Neural cell (in vitro differentiated cells): Measurements from ENCODE around the gene RNASE4. TPM values are rescaled to one million over a fixed set of nuclear protein-coding genes. Genes with fewer than 3 reads are reported as not detected.

Experiments used
- H2AFZ ChIP-seq: fragments of 200-600, 300-800 bp; sonication (generic), shearing (Covaris generic); 2 replicates; pipeline ENCODE4 v1.6.0; 2014; ENCODE audit warnings: low read depth, mild to moderate bottlenecking, antibody characterized with exemption, low read length, moderate library complexity
- H3F3A ChIP-seq: fragments of 200-600 bp; shearing (Covaris generic); 2 replicates; pipeline ENCODE4 v1.6.1; 2016; ENCODE audit warnings: mild to moderate bottlenecking, moderate library complexity, mixed read lengths, antibody characterized with exemption, low read length; ENCODE audit not compliant: insufficient read depth, poor library complexity, severe bottlenecking
- H3K27ac ChIP-seq: fragments of 200-600, 300-800 bp; sonication (generic), shearing (Covaris generic); 2 replicates; pipeline ENCODE4 v1.5.1; 2014; ENCODE audit warnings: mild to moderate bottlenecking, low read length, moderate library complexity
- H3K27me3 ChIP-seq: fragments of 300-800, 200-600 bp; sonication (generic), shearing (Covaris generic); 2 replicates; pipeline ENCODE4 v1.6.0; 2014; ENCODE audit warnings: mild to moderate bottlenecking, low read depth, low read length, moderate library complexity; ENCODE audit not compliant: insufficient read depth
- H3K36me3 ChIP-seq: fragments of 300-800, 200-600 bp; sonication (generic), shearing (Covaris generic); 2 replicates; pipeline ENCODE4 v1.5.1; 2014; ENCODE audit warnings: mild to moderate bottlenecking, antibody characterized with exemption, low read length, moderate library complexity; ENCODE audit not compliant: insufficient read depth
- H3K4me2 ChIP-seq: fragments of 300-800, 200-600 bp; sonication (generic), shearing (Covaris generic); 2 replicates; pipeline ENCODE4 v1.6.0; 2014; ENCODE audit warnings: mild to moderate bottlenecking, low read length
- H3K4me3 ChIP-seq: fragments of 300-800, 200-600 bp; sonication (generic), shearing (Covaris generic); 2 replicates; pipeline ENCODE4 v1.5.1; 2014; ENCODE audit warnings: mild to moderate bottlenecking, low read length, moderate library complexity
- H3K79me2 ChIP-seq: fragments of 200-600 bp; shearing (Covaris generic); replicated peaks from 2 replicates; pipeline ENCODE4 v1.6.0; 2014; ENCODE audit warnings: mild to moderate bottlenecking, low read length, moderate library complexity; ENCODE audit not compliant: insufficient read depth
- H3K9ac ChIP-seq: fragments of 300-800, 200-600 bp; sonication (generic), shearing (Covaris generic); 2 replicates; pipeline ENCODE4 v1.6.1; 2016; ENCODE audit warnings: mild to moderate bottlenecking, low read length, mixed read lengths
- H3K9me2 ChIP-seq: fragments of 200-600 bp; shearing (Covaris generic); 2 replicates; pipeline ENCODE4 v1.6.1; 2016; ENCODE audit warnings: mild to moderate bottlenecking, low read length, mixed read lengths; ENCODE audit not compliant: insufficient read depth
- H3K9me3 ChIP-seq: fragments of 200-600, 300-800 bp; sonication (generic), shearing (Covaris generic); 2 replicates; pipeline ENCODE4 v1.6.1; 2016; ENCODE audit warnings: mild to moderate bottlenecking, mixed run types, low read length, moderate library complexity, mixed read lengths
- H4K20me1 ChIP-seq: fragments of 200-600 bp; shearing (Covaris generic); 2 replicates; pipeline ENCODE4 v1.6.1; 2016; ENCODE audit warnings: mild to moderate bottlenecking, mixed run types; ENCODE audit not compliant: insufficient read depth
- CTCF ChIP-seq: fragments of 450-650 bp; IDR thresholded peaks from 2 replicates; pipeline ENCODE4 v1.5.1; 2014; ENCODE audit warnings: antibody characterized with exemption, mild to moderate bottlenecking, moderate library complexity; ENCODE audit not compliant: poor library complexity, severe bottlenecking
- EP300 ChIP-seq: fragments of 450-650 bp; conservative IDR thresholded peaks from 2 replicates; pipeline ENCODE4 v1.6.1; 2014; ENCODE audit warnings: antibody characterized with exemption, mild to moderate bottlenecking, moderate library complexity; ENCODE audit not compliant: poor library complexity, severe bottlenecking
- EZH2 ChIP-seq: fragments of 200-600, 300-800 bp; shearing (Covaris generic), sonication (generic); IDR thresholded peaks from 2 replicates; pipeline ENCODE4 v1.6.1; 2014; ENCODE audit warnings: antibody characterized with exemption, low read length, borderline replicate concordance, mild to moderate bottlenecking; ENCODE audit not compliant: insufficient read depth, poor library complexity, severe bottlenecking
- MXI1 ChIP-seq: fragments of 450-650 bp; conservative IDR thresholded peaks from 2 replicates; pipeline ENCODE4 v1.6.1; 2014; ENCODE audit warnings: antibody characterized with exemption, mild to moderate bottlenecking; ENCODE audit not compliant: poor library complexity, severe bottlenecking
- POLR2AphosphoS5 ChIP-seq: IDR thresholded peaks from 2 replicates; pipeline ENCODE4 v1.6.1; 2012
- RAD21 ChIP-seq: fragments of 450-650 bp; conservative IDR thresholded peaks from 2 replicates; pipeline ENCODE4 v1.6.1; 2014; ENCODE audit warnings: antibody characterized with exemption, mild to moderate bottlenecking, moderate library complexity
- REST ChIP-seq: IDR thresholded peaks from 2 replicates; pipeline ENCODE4 v1.6.1; 2012; ENCODE audit warnings: borderline replicate concordance
- SMC3 ChIP-seq: fragments of 450-650 bp; conservative IDR thresholded peaks from 2 replicates; pipeline ENCODE4 v1.6.1; 2014; ENCODE audit warnings: antibody characterized with exemption, mild to moderate bottlenecking, moderate library complexity; ENCODE audit not compliant: poor library complexity
- TAF1 ChIP-seq: IDR thresholded peaks from 2 replicates; pipeline ENCODE4 v1.6.1; 2012; ENCODE audit warnings: low read depth
- polyA plus RNA-seq: library from polyadenylated mRNA; depleted of rRNA; stranded (reverse); fragments of >200 nt; gene quantifications from 2 replicates; pipeline ENCODE4 v1.2.3, GENCODE V29; 2014

Gene RNASE4
- polyA plus RNA-seq, 1 donor from 2014 or later: 1.1 TPM

- Histone ChIP-seq H3K4me2 (no peak overlapping the region), H3F3A (no peaks in the 10 kb centered on the region), H3K36me3 (no peaks in the 10 kb centered on the region), H4K20me1 (no peaks in the 10 kb centered on the region), H3K9me3 (no peaks in the 10 kb centered on the region), H3K9ac (no peak overlapping the region), H3K4me3 (no peak overlapping the region), H3K27me3 (no peaks in the 10 kb centered on the region), H3K27ac (no peak overlapping the region), H2AFZ (no peak overlapping the region), H3K9me2 (no peaks in the 10 kb centered on the region), H3K79me2 (no peaks in the 10 kb centered on the region)
- no peak for TF ChIP-seq POLR2AphosphoS5
- no peak for TF ChIP-seq TAF1
- TF ChIP-seq CTCF: no peak
- no peak for TF ChIP-seq EP300
- TF ChIP-seq MXI1: no peak
- no peak for TF ChIP-seq REST
- no peak for TF ChIP-seq EZH2
- no peak for TF ChIP-seq RAD21
- no peak for TF ChIP-seq SMC3
These were observed 23.3 kb downstream of the RNASE4 start for GRCh38 chr14:20707622-20708021.

- TF ChIP-seq TAF1: no peak
- no peak for TF ChIP-seq CTCF
- TF ChIP-seq EP300: no peak
- no peak for TF ChIP-seq POLR2AphosphoS5
- no peak for TF ChIP-seq RAD21
- TF ChIP-seq MXI1: no peak
- no peak for TF ChIP-seq EZH2
- no peak overlapping the region for H3K4me2 ChIP-seq
- no peaks in the 10 kb centered on the region for H3K36me3 ChIP-seq
- H3K9me3 ChIP-seq: no peaks in the 10 kb centered on the region
- H3F3A ChIP-seq: no peaks in the 10 kb centered on the region
- no peaks in the 10 kb centered on the region for H3K9me2 ChIP-seq
- no peaks in the 10 kb centered on the region for H4K20me1 ChIP-seq
- no peak overlapping the region for H3K9ac ChIP-seq
- H3K27ac ChIP-seq: no peak overlapping the region
- no peaks in the 10 kb centered on the region for H3K27me3 ChIP-seq
- H3K4me3 ChIP-seq: no peak overlapping the region
- no peak overlapping the region for H2AFZ ChIP-seq
- H3K79me2 ChIP-seq: no peaks in the 10 kb centered on the region
These were observed 26.9 kb downstream of the RNASE4 start for GRCh38 chr14:20711261-20711660.
